T1000 (cell line): ENCODE measurements around the gene RAB40B.

Experiments used
- DNase-seq: peaks from one replicate; lab custom pipeline; 2025; ENCODE audit warnings: mixed read lengths; lab: John Stamatoyannopoulos, UW

Gene RAB40B

DNA sequence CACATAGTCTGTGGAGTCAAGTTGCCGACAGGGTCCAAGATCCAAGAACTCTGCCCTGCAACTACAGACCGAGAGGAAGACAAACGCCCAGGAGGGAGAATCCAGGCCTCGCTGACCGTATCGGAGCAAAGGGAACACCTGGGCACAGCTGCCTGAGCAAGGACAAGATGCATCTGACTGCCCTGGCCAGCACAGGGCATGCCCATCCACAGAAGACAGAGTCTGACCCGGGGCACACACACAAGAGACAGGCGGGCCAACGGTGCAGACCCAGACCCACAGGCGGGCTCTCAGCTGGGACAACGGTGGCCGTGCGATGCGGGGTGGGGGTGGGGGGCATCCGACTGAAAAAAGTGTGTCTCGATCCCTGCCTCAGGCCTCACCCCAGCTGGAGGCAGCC is 6.2 kb downstream of the RAB40B start:
- DNase-seq: no peak

DNA sequence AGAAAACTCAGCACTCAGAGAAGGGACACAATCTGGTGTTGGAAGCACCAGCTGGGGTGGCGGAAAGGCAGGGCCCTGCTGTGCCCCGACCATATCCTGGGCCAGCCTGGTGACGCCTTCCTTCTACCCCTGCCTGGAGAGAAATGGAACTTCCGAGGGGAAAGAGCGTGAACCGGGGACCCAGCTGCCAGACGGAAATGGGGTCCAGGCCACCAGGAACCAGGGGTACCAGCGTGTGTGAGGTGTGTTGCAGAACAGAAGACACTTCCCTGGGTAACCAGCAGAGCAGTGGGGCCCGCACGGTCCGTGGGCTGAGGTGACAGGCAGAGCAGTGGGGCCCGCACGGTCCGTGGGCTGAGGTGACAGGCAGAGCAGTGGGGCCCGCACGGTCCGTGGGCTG is 6.8 kb downstream of the RAB40B start:
- DNase-seq: no peak

DNA sequence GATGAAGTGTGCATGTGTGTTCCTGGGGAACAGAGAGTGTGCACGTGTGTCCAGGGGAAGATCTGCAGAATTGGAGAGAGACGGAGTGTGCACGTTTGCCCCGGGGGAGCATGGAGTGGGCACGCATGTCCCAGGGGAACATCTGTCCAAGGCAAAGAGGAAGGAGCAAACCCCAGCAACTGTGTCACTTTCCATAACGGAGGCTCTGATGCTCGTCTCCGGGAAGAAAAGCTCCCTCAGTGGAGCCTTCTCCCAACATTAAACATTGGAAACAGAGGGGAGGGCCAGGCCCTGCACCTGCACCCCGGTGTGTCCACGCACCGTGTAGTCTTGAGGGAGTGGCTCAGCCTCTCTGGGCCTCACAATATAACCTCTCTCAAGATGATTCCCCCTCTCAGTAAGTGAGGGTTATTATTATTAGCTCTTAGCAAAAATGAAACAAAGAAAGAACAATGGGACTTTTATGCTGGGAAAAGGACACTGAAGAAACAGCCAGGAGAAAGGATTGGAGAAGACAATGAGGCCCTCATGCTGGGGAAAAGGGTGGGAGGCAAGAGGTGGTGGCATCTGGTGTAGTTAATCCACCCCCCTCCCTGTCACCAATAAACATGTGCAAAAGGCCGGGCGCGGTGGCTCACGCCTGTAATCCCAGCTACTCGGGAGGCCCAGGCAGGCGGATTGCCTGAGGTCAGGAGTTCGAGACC is 7.6 kb downstream of the RAB40B start:
- DNase-seq: no peak

DNA sequence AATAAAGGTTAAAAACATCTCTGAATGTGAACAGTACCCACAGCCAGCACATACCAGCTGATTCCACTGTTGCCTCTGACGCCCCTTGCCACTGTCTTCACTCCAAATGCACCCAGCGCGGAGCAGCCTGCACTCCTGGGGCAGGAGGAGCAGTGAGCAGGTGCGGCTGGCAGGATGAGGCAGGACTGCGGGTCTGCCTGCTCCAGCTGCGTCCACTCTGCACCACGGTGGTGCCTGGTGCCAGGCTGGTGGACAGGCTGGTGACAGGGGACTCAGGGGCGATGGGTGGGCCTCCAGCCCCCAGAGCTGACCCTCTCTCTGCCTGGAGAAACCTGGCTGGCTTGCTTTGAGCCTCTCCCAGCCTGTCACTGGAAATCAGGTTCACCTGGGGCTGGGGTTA is 9.4 kb downstream of the RAB40B start:
- no peak for DNase-seq

DNA sequence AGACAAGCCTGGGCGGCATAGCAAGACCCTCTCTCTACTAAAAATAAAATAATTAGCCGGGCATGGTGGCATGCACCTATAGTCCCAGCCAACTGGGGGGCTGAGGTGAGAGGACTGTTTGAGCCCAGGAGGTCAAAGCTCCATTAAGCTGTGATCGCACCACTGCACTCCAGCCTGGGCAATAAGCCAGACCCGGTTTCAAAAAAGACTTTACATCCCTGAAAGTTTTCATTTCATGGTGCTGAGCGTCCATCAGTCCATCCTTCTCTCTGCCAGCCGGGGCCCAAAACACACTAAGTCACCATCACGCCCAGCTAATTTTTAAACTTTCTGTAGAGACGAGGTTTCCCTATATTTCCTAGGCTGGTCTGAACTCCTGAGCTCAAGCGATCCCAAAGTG is 10.6 kb downstream of the RAB40B start:
- no peak for DNase-seq

DNA sequence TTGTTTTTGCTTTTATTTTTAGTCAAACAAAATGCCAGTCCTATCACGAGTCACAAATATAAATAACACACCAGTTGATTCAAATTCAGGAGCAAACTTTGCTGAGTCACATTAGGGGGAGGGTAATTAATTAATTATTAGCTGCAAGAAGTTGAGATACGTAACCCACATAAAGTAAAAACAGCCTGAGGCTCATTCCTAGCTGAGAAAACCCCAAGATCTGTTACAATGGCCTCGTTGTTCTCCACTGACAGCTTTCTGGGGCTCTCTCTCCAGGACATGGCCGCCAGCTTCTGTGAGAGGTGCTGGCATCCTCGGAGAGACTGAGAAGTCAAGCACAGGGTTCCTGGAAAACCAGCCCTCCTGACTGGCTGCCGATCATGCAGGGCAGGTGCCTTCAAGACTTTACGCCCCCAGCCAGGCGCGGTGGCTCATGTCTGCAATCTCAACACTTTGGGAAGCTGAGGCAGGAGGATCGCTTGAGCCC is 11.1 kb downstream of the RAB40B start:
- no peak for DNase-seq

DNA sequence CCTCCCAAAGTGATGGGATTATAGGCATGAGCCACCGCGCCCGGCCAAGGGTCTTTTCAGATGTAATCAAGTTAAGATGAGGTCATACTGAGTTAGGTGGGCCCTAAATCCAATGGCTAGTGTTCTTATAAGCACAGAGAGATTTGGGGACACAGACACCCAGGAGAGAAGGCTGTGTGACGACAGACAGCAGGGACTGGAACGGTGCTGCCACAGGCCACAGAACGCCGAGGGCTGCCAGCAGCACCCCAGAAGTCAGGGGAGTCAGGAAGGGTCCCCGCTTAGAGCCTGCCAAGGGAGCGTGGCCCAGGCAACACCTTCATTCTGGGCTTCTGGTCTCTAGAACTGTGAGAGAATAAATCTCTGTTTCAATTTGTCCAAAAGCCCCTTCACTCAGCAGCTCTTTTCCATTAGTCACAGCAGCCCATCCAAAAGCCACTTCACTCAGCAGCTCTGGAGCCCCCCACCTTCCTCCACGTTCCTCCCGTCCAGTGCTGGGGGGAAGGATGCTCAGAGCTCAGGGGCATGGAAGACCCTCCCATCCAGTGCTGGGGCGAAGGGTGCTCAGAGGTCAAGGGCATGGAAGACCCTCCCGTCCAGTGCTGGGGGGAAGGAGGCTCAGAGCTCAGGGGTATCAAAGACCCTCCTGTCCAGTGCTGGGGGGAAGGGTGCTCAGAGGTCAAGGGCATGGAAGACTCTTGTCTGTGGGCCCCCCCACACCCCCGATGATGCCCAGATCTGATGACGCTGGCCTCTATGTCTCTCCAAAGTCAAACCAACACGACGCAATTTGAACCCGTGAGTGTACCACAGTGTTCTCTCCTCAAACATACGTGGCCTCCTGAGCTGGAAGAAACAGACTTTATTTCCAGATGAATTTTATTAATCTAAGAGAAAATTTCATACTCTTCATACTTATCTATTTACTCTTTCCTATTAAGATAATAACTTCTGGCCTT is 11.9 kb downstream of the RAB40B start:
- no peak for DNase-seq

DNA sequence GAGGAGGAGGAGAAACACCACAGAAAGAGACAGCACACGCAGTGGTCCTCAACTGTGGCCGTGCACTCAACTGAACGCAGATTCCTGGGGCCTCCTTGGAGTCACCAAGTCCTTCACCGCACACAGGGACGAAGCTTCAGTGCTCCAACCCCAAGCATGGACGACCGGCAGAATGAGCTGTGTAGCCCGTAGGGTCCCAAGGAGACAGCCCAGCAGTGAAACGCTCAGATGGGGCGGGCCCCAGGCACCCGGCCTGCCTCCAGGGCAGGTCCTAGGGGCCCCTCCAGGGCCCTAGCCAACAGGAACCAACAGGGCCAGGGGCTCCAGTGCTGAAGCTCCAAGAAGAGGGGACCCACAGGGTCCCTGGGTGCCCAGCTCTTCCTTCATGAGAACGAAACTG is 13.2 kb downstream of the RAB40B start:
- DNase-seq: no peak

DNA sequence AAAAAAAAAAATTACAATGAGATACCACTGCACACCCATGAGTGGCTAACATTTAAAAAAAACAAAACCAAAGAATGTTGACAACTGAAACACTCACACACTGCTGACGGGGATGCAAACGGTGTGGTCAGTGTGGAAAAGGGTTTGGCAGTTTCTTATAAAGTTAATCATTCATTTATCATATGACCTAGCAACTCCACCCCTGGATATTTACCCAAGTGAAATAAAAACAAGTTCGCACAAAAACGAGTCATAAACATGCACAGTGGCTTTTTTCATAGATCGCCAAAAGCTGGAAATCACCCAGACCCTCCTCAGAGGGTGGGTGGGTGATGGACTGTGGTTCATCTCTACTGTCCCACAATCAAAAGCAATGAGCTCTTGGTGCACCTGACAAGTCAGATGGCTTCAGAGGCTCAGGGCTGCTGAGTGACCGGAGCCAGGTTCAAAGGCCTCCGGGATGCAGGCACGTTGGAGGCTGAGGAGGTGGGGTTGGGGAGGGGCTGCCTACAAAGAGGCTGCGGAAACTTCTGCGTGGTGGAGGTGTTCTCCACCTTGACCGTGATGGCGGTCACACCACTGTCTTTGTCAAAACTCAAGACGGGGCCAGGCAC is 14.2 kb downstream of the RAB40B start:
- DNase-seq: no peak

DNA sequence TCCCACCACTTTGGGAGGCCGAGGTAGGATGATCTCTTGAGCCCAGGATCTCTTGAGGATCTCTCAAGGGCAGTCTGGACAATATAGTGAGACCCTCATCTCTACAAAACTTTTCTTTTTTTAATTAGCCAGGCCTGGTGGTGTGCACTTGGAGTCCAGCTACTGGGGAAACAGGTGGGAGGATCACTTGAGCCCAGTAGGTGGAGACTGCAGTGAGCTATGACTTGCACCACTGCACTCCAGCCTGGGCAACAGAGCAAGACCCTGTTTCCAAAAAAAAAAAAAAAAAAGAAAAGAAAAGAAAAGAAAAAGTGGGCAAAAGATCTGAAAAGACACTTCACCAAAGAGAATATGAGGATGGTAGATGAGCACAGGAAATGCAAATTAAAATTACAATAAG is 15.0 kb downstream of the RAB40B start:
- no peak for DNase-seq

DNA sequence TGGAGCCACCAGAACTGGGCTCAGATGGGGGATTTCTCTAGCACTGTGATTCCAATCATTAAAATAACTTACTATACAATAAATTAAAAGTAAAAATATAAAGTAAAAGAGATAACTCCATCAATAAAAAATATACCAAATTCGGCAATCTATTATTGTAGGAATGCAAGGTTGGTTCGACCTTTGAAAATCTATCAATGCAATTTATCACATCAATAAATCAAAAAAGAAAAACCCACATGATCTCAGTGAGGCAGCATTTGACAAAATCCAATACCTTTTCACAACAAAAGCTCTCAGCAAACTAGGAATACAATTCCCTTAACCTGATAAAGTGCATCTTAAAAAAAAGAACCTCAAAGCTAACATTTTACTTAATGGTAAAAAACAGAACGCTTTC is 17.0 kb downstream of the RAB40B start:
- no peak for DNase-seq

DNA sequence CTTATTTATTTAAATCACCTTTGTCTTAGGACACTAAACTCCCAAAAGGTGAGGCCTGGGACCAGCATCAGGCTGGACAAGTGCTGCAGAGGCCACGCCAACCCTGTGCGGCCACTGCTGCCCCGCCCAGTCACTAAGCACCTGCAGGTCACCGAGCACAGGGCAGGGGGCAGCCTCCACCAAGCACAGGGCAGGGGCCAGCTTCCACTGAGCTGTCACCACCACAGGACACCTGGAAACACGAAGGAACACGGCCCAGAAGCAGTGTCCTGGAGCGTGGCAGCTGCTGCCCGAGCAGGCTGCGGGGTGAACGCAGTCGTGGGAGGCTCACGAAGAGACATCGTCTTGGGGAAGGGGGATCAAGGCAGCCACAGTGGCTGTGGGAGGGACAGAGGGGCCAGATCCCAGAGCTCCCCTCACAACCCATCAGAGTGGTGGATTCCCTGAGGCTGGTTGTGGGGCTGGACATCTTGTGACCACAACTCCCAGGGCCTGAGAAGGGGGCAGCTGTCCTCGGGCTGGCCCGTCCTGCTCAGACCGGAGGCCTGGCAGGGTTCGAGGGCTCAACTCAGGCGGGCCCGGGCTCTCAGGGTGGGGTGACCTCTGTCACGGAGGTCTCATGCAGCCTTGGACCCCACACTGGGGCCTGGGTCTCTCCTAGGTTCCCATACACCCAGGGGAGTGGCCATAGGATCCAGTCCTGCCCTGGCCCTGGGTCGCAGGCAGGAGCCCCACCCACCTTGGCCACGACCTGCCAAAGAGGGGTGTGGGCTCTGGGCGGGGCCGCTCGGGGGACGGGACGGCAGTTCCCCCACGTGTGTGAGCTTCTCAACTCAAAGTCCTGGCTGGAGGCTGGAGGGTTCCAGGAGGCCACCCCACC is 18.7 kb downstream of the RAB40B start:
- DNase-seq: no peak

DNA sequence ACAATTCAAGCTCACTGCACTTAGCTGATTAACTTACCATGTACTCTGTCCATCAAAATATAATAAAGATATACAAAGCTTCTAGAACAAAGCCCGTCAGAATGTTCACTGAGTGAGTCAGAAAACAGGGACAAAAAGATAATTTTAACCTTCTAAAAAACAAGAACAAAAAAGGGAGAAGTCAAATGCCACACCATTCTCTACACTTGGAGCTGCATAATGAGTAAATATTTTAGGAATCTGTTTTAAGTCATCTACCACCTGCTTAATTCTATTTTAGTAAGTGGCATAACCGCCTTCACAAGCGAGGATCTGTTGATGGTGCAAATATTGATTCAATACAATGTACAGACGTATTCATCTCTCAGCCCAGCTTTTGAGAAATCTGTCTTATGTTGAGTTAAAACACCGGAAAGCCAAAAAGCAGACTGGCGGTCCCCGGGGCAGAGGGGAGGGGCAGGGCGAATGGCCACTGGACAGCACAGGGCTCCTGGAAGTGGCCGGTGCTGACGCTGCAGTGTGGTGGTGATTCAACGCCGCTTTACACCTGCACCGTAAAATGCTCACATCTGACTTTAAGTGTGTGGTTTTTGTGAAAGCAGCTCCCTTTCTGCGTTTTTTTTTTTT is 20.1 kb downstream of the RAB40B start:
- DNase-seq: no peak

DNA sequence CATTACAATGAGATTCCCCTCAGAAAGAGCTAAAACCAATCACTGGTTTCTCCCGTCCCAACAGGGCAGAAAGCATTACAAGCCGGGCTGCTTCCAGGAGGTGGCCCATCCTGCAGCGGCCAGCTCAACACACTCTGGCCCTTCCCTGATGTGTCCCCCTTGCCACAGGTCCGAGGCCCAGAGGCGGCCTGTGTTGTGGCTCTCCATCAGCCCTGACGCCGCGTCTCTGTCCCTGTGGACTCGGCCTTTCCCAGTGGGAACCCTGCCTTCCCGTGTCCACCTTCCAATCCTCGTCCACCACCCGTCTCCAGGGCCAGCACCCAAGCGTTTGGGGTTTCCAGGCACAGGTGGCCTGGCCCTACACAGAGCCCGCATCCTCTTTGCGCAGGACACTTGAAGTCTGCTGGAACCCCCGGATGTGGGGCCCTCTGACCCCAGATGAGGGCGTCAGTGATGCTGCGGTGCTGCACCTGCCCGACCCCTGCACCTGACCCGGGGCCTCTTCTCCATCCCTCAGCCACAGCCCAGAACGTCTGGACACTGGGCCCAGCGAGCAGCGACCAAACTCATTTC is 21.1 kb downstream of the RAB40B start:
- no peak for DNase-seq

DNA sequence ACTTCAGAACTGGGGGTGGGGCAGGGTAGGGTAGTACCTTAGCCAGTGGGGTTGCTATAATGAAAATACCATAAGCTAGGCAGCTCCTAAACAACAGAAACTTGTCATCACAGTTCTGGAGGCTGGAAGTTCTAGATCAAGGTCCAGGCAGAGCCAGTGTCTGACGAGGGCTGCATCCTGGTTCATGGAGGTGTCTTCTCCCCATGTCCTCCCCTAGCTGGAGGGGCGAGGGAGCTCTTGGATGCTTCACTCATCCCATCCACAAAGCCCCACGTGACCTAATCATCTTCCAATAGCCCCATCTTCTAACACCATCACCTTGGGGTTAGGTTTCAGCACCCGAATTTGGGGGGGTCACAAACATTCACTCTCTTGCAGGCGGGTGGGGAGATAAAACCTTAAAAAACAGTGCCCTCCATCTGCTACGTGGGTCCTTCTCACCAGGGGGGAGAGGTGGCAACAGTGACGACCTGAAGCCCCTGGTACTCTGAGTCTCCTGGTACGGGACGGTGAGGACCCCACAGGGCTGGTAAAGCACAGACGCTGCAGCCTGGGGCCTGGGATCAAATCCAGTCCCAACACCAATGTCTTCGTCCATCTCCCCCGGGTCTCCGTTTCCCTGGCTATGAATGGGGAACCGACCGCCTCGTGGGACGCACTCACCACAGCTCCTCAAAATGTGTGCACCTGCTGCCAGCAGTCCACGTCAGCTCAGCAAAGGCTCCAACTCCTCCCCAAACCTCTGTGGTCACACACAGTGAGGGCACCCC is 22.8 kb downstream of the RAB40B start:
- DNase-seq: no peak

DNA sequence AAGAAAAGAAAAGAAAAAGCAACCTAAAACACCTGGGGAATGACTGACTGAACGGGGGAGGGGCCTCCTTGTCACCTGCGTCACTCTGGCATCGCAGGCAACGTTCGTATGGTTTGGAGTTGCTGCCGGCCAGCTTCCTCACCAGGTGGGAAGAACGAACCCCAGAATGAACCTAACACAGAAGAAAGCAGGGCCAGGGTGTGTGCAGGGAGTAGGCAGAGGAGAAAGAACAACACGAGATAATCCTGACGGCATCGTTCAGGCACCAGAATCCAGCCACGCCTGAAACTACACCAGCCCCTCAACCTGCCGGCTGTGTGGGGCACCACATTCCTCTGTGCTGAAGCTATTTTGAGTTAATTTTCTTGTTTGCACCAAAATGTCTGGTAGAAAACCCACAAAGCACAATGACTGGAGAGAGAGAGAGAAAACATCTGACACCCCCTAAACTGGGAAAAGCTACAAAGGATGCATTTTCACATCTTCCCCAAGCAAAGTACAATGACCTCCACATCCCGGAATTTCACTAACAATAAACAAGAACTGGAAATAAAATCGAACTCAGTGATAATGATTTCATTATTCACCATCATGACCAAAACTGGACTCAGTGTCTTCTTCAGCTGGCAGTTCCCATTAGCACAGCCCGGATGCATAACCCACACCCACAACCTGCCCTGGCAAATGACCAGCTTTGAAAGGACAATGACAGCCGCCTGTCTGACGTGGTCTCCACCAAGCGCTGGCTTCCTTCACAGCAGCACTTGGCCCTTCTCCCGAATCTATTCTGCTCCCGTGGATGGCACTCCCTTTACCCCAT is 23.6 kb downstream of the RAB40B start:
- no peak for DNase-seq

DNA sequence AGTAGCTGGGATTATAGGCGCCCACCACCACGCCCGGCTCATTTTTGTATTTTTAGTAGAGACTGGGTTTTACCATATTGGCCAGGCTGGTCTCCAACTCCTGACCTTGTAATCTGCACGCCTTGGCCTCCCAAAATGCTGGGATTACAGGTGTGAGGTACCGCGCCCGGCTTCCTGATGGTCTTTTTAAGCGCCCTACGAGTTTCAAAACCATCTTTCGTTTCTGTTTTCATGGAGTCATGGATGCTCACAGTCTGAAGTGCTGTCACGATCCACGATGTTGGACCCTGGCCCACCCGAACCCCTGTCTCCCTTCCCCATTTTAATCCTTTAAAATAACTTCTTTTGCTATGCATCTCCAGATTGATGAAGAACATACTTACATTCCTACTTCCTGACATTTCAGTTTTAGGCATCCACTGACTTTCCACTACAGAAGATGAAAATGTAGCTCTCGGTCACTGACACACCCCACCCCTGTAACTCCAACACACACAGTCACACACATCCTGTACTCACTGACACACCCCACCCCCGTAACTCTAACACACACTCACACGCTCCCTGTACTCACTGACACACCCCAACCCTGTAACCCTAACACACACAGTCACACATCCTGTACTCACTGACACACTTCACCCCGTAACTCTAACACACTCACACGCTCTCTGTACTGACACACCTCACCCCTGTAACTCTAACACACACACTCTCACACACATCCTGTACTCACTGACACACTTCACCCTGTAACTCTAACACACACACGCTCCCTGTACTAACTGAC is 27.6 kb downstream of the RAB40B start:
- no peak for DNase-seq

DNA sequence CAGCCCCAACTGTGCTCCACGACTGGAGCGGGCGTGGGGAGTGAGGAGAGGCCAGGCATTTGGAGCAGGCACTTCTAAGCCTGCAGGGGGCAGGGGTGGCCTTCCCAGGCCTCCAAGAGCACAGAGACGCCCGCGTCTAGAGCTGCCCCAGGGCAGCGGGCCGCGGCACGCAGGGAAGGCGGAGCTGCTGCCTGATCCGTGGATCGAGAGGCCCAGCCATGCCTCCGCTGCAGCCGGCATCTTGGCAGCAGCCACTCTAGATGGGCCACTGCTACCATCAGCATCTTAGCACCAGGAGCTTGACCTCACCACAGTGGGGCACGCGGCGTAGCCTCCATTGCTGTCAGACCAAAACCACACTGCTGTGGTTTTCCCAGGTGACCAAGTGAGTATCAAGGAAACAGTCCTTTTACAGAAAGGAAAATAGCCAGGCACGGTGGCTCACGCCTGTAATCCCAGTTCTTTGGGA is 29.8 kb downstream of the RAB40B start:
- DNase-seq: no peak
